ENCODE data around the gene BACH1. TPM values are rescaled to one million over a fixed set of nuclear protein-coding genes. Genes with fewer than 3 reads are reported as not detected.

Gene BACH1
- total RNA-seq, 1 donor from 2014 or later: 83.2 TPM

- TF ChIP-seq, protein P1, sequence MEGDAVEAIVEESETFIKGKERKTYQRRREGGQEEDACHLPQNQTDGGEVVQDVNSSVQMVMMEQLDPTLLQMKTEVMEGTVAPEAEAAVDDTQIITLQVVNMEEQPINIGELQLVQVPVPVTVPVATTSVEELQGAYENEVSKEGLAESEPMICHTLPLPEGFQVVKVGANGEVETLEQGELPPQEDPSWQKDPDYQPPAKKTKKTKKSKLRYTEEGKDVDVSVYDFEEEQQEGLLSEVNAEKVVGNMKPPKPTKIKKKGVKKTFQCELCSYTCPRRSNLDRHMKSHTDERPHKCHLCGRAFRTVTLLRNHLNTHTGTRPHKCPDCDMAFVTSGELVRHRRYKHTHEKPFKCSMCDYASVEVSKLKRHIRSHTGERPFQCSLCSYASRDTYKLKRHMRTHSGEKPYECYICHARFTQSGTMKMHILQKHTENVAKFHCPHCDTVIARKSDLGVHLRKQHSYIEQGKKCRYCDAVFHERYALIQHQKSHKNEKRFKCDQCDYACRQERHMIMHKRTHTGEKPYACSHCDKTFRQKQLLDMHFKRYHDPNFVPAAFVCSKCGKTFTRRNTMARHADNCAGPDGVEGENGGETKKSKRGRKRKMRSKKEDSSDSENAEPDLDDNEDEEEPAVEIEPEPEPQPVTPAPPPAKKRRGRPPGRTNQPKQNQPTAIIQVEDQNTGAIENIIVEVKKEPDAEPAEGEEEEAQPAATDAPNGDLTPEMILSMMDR (IDR thresholded peaks at IDR 0.05; ENCODE audit: unreplicated experiment): no peak
- Mint-ChIP-seq H3K4me3 (ENCODE audit: low read depth) (no peak overlapping the region), H3K27ac (peak overlapping the region; percentile 23), H3K27me3 (no peaks in the 10 kb centered on the region), H3K4me1 (ENCODE audit: low read depth) (peaks cover 12% of the 10 kb centered on the region), H3K36me3 (ENCODE audit: insufficient read depth) (peaks cover 11% of the 10 kb centered on the region), H3K9me3 (ENCODE audit: low read depth) (peaks cover 2% of the 10 kb centered on the region)
- no peak for DNase-seq (ENCODE audit: low spot score, unreplicated experiment)
Measured at GRCh38 chr21:29359718-29360117, 61.0 kb downstream of the BACH1 start.

DNA sequence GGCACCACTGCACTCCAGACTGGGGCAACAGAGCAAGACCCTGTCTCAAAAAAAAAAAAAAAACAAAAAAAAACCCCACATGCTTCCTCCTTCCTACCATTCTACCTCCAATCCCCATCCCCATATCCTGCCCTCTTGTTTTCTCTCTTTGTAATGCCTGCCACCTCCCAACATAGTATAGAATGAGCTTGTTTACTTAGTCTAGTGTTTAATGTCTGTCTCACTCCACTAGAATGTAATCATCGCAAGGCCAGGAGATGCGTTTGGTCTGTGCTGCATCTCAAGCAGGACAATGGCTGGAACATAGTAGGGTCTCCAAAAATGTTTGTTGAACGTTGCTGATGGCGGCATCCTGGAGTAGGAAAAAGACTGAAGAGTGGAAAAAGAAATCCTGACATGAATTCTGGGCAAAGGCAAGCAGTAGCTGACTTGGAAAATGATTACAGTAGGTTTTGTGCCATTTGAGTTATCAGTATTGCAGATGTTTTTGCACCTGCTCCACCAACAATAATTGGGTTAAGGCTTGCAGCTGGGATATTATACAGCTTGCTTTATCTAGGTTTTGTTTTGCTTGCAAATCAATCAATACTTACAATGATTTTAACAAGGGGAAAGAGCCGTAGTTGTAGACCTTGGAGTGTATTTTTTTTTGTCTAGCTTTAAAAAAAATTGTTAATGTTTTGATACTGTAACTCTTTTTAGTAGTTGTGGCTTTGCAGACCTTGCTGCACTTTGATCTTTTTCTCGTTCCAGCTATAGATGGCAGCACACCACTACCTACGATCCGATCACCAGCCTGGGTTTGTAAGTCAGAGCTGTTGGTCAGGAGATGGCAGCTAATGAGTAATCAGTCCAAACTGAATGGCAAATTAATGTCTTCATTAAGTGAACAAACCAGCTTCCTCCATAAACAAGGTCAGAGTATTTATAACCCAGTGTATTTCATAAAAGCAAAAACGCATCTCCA is 62.4 kb downstream of the BACH1 start:
- Mint-ChIP-seq H3K4me1 (ENCODE audit: low read depth) (peaks cover 10% of the 10 kb centered on the region), H3K27me3 (no peaks in the 10 kb centered on the region), H3K36me3 (ENCODE audit: insufficient read depth) (peaks cover 7% of the 10 kb centered on the region), H3K27ac (no peak overlapping the region), H3K9me3 (ENCODE audit: low read depth) (no peaks in the 10 kb centered on the region), H3K4me3 (ENCODE audit: low read depth) (no peak overlapping the region)
- DNase-seq (ENCODE audit: low spot score, unreplicated experiment): no peak
- TF ChIP-seq, protein P1 (IDR thresholded peaks at IDR 0.05; ENCODE audit: unreplicated experiment): peak; percentile 42

GRCh38 chr21:29362758-29363157 is 64.0 kb downstream of the BACH1 start:
- DNase-seq (ENCODE audit: low spot score, unreplicated experiment): no peak
- no peak overlapping the region for H3K27ac Mint-ChIP-seq
- H3K4me1 Mint-ChIP-seq (ENCODE audit: low read depth): peaks cover 9% of the 10 kb centered on the region
- peaks cover 4% of the 10 kb centered on the region for H3K9me3 Mint-ChIP-seq (ENCODE audit: low read depth)
- no peak overlapping the region for H3K4me3 Mint-ChIP-seq (ENCODE audit: low read depth)
- peaks cover 10% of the 10 kb centered on the region for H3K36me3 Mint-ChIP-seq (ENCODE audit: insufficient read depth)
- H3K27me3 Mint-ChIP-seq: no peaks in the 10 kb centered on the region
- TF ChIP-seq, protein P1 (IDR thresholded peaks at IDR 0.05; ENCODE audit: unreplicated experiment): no peak

GRCh38 chr21:29365661-29366265 is 67.0 kb downstream of the BACH1 start:
- no peak for DNase-seq (ENCODE audit: low spot score, unreplicated experiment)
- Mint-ChIP-seq H3K4me1 (ENCODE audit: low read depth) (peaks cover 8% of the 10 kb centered on the region), H3K36me3 (ENCODE audit: insufficient read depth) (peaks cover 9% of the 10 kb centered on the region), H3K4me3 (ENCODE audit: low read depth) (no peak overlapping the region), H3K27me3 (no peaks in the 10 kb centered on the region), H3K27ac (peak overlapping the region; percentile 10), H3K9me3 (ENCODE audit: low read depth) (peaks cover 4% of the 10 kb centered on the region)
- TF ChIP-seq, protein P1 (IDR thresholded peaks at IDR 0.05; ENCODE audit: unreplicated experiment): no peak

GRCh38 chr21:29366532-29366931 is 67.8 kb downstream of the BACH1 start:
- Mint-ChIP-seq H3K27me3 (no peaks in the 10 kb centered on the region), H3K9me3 (ENCODE audit: low read depth) (peaks cover 4% of the 10 kb centered on the region), H3K4me3 (ENCODE audit: low read depth) (no peak overlapping the region), H3K4me1 (ENCODE audit: low read depth) (peaks cover under 1% of the 10 kb centered on the region), H3K36me3 (ENCODE audit: insufficient read depth) (peaks cover 9% of the 10 kb centered on the region), H3K27ac (no peak overlapping the region)
- TF ChIP-seq, protein P1 (IDR thresholded peaks at IDR 0.05; ENCODE audit: unreplicated experiment): no peak
- DNase-seq (ENCODE audit: low spot score, unreplicated experiment): no peak
